ENCODE measurements around the gene JAML. TPM values are rescaled to one million over a fixed set of nuclear protein-coding genes. Genes with fewer than 3 reads are reported as not detected.

Gene JAML
- total and polyA plus RNA-seq, 2 of the 13 experiments (the other 11 are each of a cell fraction or from before 2014, with no cell fraction given), result 2.0 to 3.3 TPM

GRCh38 chr11:118166641-118167040 is 58.2 kb downstream of the JAML start:
- BruUV-seq (replicated peaks), result no TSS peak
- peaks cover 6 to 82% of the 10 kb centered on the region in 2 experiments for H3K27me3 ChIP-seq (ENCODE audit: control insufficient read depth in 1 of 2, insufficient read depth in 2 of 2, low read length in 2 of 2)
- in situ Hi-C loops (cut with HindIII; ENCODE audit: extremely low pct_ligation_motif_present, low pct_unique_long_range_greater_than_20kb), result no loop called here

More at GRCh38 chr11:118166641-118167040, 58.2 kb downstream of the JAML start:
- H2AFZ ChIP-seq (ENCODE audit: low read length), result no peak overlapping the region
- POLR2A ChIA-PET, result no interaction called here
- H3K27ac ChIP-seq (ENCODE audit: extremely low read length, insufficient read depth, low read length), result no peak overlapping the region
- H3K4me1 ChIP-seq (ENCODE audit: insufficient read depth, low read length), result peaks cover 12% of the 10 kb centered on the region
- intact Hi-C loops (cut with micrococcal nuclease; ENCODE audit: unreplicated experiment), result no loop called here
- no peaks in the 10 kb centered on the region for H3K9me3 ChIP-seq (ENCODE audit: low read length)
- no peaks in the 10 kb centered on the region for H3K36me3 ChIP-seq (replicated peaks in 1 of 2; ENCODE audit: control insufficient read depth in 1 of 2, insufficient read depth in 2 of 2, low read length in 2 of 2)
- no peak overlapping the region for H3K4me3 ChIP-seq (replicated peaks in 1 of 3; ENCODE audit: insufficient read depth in 1 of 3, low read depth in 2 of 3, low read length in 3 of 3)
- CTCF ChIA-PET (ENCODE audit: low intra/inter-chr PET ratio, low total read pairs), result no interaction called here
- FAIRE-seq (no peak), ATAC-seq (no peak), DNase-seq (ENCODE audit: low spot score) (no peak)
- no peaks in the 10 kb centered on the region for H3K79me2 ChIP-seq (ENCODE audit: insufficient read depth, low read length)
- TF ChIP-seq ZNF407 (CRISPR knock-in tag; IDR thresholded peaks at IDR 0.05; ENCODE audit: not compliant biosample characterization), result no peak
- TF ChIP-seq AGO2 (optimal IDR thresholded peaks at IDR 0.05; ENCODE audit: low read depth, low read length), result no peak
- no peak for TF ChIP-seq MZF1 (CRISPR knock-in tag; IDR thresholded peaks at IDR 0.05; ENCODE audit: borderline replicate concordance)
- TF ChIP-seq, protein P1, sequence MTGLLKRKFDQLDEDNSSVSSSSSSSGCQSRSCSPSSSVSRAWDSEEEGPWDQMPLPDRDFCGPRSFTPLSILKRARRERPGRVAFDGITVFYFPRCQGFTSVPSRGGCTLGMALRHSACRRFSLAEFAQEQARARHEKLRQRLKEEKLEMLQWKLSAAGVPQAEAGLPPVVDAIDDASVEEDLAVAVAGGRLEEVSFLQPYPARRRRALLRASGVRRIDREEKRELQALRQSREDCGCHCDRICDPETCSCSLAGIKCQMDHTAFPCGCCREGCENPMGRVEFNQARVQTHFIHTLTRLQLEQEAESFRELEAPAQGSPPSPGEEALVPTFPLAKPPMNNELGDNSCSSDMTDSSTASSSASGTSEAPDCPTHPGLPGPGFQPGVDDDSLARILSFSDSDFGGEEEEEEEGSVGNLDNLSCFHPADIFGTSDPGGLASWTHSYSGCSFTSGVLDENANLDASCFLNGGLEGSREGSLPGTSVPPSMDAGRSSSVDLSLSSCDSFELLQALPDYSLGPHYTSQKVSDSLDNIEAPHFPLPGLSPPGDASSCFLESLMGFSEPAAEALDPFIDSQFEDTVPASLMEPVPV (CRISPR knock-in tag; IDR thresholded peaks at IDR 0.05), result no peak
- no peak for TF ChIP-seq NR0B2 (CRISPR knock-in tag; IDR thresholded peaks at IDR 0.05)
- TF ChIP-seq SCMH1 (CRISPR knock-in tag; IDR thresholded peaks at IDR 0.05; ENCODE audit: borderline replicate concordance), result no peak
- no peak for TF ChIP-seq GLI4 (CRISPR knock-in tag; IDR thresholded peaks at IDR 0.05; ENCODE audit: borderline replicate concordance)
- TF ChIP-seq SNRNP70 (IDR thresholded peaks at IDR 0.05; ENCODE audit: low read depth, low read length), result no peak
- TF ChIP-seq FOXP1 (IDR thresholded peaks at IDR 0.05), result no peak
- no peak for TF ChIP-seq FOXP1 (CRISPR knock-in tag; IDR thresholded peaks at IDR 0.05)
- H4K20me1 ChIP-seq (ENCODE audit: insufficient read depth, low read length), result no peaks in the 10 kb centered on the region
- 64% methylated on average over 8 of the region's 17 CpGs for WGBS (ENCODE audit: low lambda C conversion rate)
- no peak overlapping the region for H3K4me2 ChIP-seq (ENCODE audit: low read depth, low read length)
- H3K9ac ChIP-seq (ENCODE audit: insufficient read depth, low read depth, low read length), result no peak overlapping the region
